ENCODE data around the gene MDP1. TPM values are rescaled to one million over a fixed set of nuclear protein-coding genes. Genes with fewer than 3 reads are reported as not detected.

The MDP1 gene
- total RNA-seq, 4 donors from 2014 or later: 6.9 to 17.1 (median 11.4) TPM

GRCh38 chr14:24233538-24233866 lies 17.6 kb upstream of the MDP1 start:
- H3K4me3 ChIP-seq: peak overlapping the region; percentile 68 to 72
- 38 to 63% methylated on average over 1 to 2 of the region's 2 CpGs for WGBS, 2 donors (ENCODE audit: low coverage in 1 of 2)
- no peaks in the 10 kb centered on the region for H3K9me3 ChIP-seq
- no peak for ATAC-seq
- TF ChIP-seq POLR2AphosphoS5 (IDR thresholded peaks at IDR 0.05) (no peak), POLR2A (IDR thresholded peaks at IDR 0.05) (no peak), CTCF (IDR thresholded peaks at IDR 0.05) (no peak), EP300 (IDR thresholded peaks at IDR 0.05) (no peak)
- H3K27ac ChIP-seq: peak overlapping the region; percentile 86 to 93 (median 89)
- H3K4me1 ChIP-seq: peaks cover 4 to 55% (median 23%) of the 10 kb centered on the region in 3 donors
- H3K27me3 ChIP-seq: no peaks in the 10 kb centered on the region
- H3K36me3 ChIP-seq: peaks cover 0 to 33% of the 10 kb centered on the region in 2 donors

- peak within 1 kb of the TSS; percentile 86 to 93 (median 89) for H3K27ac ChIP-seq
- WGBS, 2 donors (ENCODE audit: low coverage in 1 of 2): 5 to 14% methylated on average over 7 to 22 of the region's 38 CpGs
- peak within 1 kb of the TSS; percentile 68 to 72 for H3K4me3 ChIP-seq
- TF ChIP-seq EP300 (IDR thresholded peaks at IDR 0.05): no peak
- peak in 1 of 4 experiments; percentile 21 for TF ChIP-seq CTCF (IDR thresholded peaks at IDR 0.05)
- TF ChIP-seq POLR2A (IDR thresholded peaks at IDR 0.05): no peak
- TF ChIP-seq POLR2AphosphoS5 (IDR thresholded peaks at IDR 0.05): peak; percentile 68
- no peaks in the 10 kb centered on the region for H3K9me3 ChIP-seq
- peak; percentile 76 for ATAC-seq
- peaks cover 4 to 49% (median 23%) of the 10 kb centered on the region in 3 donors for H3K4me1 ChIP-seq
- H3K36me3 ChIP-seq: peaks cover 0 to 33% of the 10 kb centered on the region in 2 donors
- no peaks in the 10 kb centered on the region for H3K27me3 ChIP-seq
Measured at GRCh38 chr14:24232645-24233537, 17.0 kb upstream of the MDP1 start, which contains the start of gene GMPR2. TSS of gene GMPR2 (plus strand) at chr14:24232929. CDS start at chr14:24233254, 325 bp downstream.

GRCh38 chr14:24232121-24232644 lies 16.3 kb upstream of the MDP1 start, which contains the start of gene NEDD8:
TSS of gene NEDD8 (minus strand) at chr14:24232367. CDS start at chr14:24232267, 100 bp downstream.
- no peaks in the 10 kb centered on the region for H3K27me3 ChIP-seq
- H3K4me1 ChIP-seq: peaks cover 4 to 46% (median 23%) of the 10 kb centered on the region in 3 donors
- peaks cover 0 to 33% of the 10 kb centered on the region in 2 donors for H3K36me3 ChIP-seq
- H3K27ac ChIP-seq: peak within 1 kb of the TSS; percentile 86 to 93 (median 89)
- no peaks in the 10 kb centered on the region for H3K9me3 ChIP-seq
- H3K4me3 ChIP-seq: peak within 1 kb of the TSS; percentile 68 to 72
- ATAC-seq: peak; percentile 96
- 0% methylated on average over 3 of the region's 30 CpGs; no CpG with 5 or more reads in 1 of the 2 donors for WGBS, 2 donors (ENCODE audit: low coverage in 1 of 2)
- TF ChIP-seq POLR2A (IDR thresholded peaks at IDR 0.05) (peak; percentile 35 to 60), CTCF (IDR thresholded peaks at IDR 0.05) (peak in 1 of 4 experiments; percentile 5), POLR2AphosphoS5 (IDR thresholded peaks at IDR 0.05) (peak; percentile 76), EP300 (IDR thresholded peaks at IDR 0.05) (no peak)

- ATAC-seq: no peak
- peaks cover 0 to 27% of the 10 kb centered on the region in 2 donors for H3K36me3 ChIP-seq
- H3K27ac ChIP-seq: peak overlapping the region; percentile 86 to 93 (median 89)
- H3K4me3 ChIP-seq: peak overlapping the region; percentile 68 to 72
- H3K27me3 ChIP-seq: no peaks in the 10 kb centered on the region
- no peak for TF ChIP-seq POLR2A (IDR thresholded peaks at IDR 0.05)
- no peak for TF ChIP-seq EP300 (IDR thresholded peaks at IDR 0.05)
- WGBS, 2 donors (ENCODE audit: low coverage in 1 of 2): 17 to 43% methylated on average over 5 to 14 of the region's 23 CpGs
- H3K4me1 ChIP-seq: peaks cover 4 to 47% (median 23%) of the 10 kb centered on the region in 3 donors
- H3K9me3 ChIP-seq: no peaks in the 10 kb centered on the region
Measured at GRCh38 chr14:24231263-24232120, 15.6 kb upstream of the MDP1 start.
